ENCODE data around the gene NXNL2.

The NXNL2 gene

DNA sequence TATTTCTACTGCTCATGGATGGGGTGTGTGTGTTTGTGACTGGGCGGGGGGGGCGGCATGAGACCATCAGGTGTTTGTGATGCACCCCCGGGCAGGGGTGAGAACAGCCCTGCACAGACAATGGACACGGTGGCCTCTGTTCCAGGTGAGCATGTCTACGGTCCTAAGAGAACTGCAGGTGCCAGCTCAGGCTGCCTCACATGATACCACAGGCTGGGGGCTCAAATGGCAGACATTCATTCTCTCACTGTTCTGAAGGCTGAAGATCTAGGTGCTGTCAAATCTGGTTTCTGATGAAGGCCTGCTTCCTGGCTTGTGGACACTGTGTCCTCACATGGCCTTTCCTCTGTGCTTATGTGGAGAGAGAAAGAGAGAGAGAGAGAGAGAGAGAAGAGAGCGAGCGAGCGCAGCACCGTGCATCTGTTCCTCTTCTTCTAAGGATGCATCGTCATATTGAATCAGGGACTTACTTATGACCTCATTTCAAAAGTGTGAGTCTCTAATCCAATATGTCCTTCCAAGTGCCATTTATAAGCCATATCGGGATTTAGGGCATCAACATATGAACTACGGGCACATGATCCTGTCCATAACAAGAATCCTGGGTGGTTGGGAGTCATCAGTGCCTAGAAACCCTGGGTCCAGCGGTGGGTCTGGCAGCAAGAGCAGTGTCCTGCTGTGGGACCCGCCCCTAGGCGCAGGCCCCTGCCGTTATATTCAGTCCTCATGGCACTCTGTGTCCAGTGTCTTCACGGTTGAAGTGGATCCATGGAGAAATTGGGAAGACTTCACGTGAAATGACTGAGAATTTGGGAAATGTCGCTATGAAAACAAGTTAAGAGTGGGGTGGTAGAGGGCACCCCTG lies 42.5 kb downstream of the NXNL2 start:
- no peak for TF ChIP-seq SIN3A (IDR thresholded peaks at IDR 0.05; ENCODE audit: borderline replicate concordance, insufficient read depth, low read length)
- TF ChIP-seq POLR2AphosphoS5 (IDR thresholded peaks at IDR 0.05; ENCODE audit: low read depth, low read length): no peak
- TF ChIP-seq TAF1 (IDR thresholded peaks at IDR 0.05; ENCODE audit: borderline replicate concordance, insufficient read depth, low read length): no peak
- TF ChIP-seq, protein P1, sequence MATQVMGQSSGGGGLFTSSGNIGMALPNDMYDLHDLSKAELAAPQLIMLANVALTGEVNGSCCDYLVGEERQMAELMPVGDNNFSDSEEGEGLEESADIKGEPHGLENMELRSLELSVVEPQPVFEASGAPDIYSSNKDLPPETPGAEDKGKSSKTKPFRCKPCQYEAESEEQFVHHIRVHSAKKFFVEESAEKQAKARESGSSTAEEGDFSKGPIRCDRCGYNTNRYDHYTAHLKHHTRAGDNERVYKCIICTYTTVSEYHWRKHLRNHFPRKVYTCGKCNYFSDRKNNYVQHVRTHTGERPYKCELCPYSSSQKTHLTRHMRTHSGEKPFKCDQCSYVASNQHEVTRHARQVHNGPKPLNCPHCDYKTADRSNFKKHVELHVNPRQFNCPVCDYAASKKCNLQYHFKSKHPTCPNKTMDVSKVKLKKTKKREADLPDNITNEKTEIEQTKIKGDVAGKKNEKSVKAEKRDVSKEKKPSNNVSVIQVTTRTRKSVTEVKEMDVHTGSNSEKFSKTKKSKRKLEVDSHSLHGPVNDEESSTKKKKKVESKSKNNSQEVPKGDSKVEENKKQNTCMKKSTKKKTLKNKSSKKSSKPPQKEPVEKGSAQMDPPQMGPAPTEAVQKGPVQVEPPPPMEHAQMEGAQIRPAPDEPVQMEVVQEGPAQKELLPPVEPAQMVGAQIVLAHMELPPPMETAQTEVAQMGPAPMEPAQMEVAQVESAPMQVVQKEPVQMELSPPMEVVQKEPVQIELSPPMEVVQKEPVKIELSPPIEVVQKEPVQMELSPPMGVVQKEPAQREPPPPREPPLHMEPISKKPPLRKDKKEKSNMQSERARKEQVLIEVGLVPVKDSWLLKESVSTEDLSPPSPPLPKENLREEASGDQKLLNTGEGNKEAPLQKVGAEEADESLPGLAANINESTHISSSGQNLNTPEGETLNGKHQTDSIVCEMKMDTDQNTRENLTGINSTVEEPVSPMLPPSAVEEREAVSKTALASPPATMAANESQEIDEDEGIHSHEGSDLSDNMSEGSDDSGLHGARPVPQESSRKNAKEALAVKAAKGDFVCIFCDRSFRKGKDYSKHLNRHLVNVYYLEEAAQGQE (IDR thresholded peaks at IDR 0.05; ENCODE audit: insufficient read depth in 1 of 2, low read depth in 2 of 2, low read length in 2 of 2): no peak
- TF ChIP-seq FOXP2 (optimal IDR thresholded peaks at IDR 0.05; ENCODE audit: borderline replicate concordance, extremely low read depth, extremely low read length, insufficient read depth): no peak

DNA sequence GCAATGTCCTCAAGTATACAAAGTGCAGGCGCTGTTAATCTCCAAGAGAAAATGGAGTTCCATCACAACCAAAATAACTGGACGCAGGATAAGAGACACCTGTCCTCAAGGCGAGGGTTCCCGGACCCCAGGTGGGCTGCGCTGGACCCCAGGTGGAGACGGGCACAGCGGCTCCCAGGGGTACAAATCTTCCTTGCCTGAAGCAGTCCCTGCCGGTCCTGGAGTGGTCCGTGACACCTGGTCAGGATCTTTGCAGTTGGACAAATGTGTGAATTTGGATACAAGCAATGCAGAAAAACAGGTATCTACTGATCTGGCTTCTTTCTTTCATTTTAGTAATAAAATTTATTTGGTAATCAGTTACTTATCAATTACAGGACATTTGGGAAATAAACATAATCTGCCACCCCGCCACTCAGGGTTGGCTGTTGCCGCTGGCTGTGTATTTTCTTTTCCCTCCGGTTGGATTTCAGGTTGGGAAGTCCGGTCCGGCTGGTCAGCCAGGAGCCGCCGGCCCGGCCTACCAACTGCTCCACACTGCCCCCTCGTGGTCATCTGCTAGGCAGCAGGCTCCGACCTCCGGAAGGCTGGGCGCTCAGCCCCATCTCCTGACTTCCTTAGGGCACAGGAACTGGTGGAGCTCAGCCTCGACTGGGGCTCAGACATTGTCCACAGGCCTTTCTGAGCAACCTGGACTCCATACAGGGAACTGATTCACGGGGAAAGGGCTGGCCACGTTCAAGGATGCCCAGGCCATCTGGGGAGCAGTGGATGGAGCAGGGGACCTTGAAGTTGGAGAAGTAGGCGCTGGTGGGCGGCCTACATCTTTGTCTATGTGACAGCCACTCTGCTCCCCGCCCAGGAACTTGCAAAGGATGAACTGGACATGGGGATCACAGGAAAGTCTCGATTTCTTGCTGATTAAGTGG lies 43.4 kb downstream of the NXNL2 start:
- TF ChIP-seq POLR2AphosphoS5 (IDR thresholded peaks at IDR 0.05; ENCODE audit: low read depth, low read length) (no peak), TAF1 (IDR thresholded peaks at IDR 0.05; ENCODE audit: borderline replicate concordance, insufficient read depth, low read length) (no peak), SIN3A (IDR thresholded peaks at IDR 0.05; ENCODE audit: borderline replicate concordance, insufficient read depth, low read length) (no peak), FOXP2 (optimal IDR thresholded peaks at IDR 0.05; ENCODE audit: borderline replicate concordance, extremely low read depth, extremely low read length, insufficient read depth) (no peak)
- TF ChIP-seq, protein P1 (IDR thresholded peaks at IDR 0.05; ENCODE audit: insufficient read depth in 1 of 2, low read depth in 2 of 2, low read length in 2 of 2): no peak

DNA sequence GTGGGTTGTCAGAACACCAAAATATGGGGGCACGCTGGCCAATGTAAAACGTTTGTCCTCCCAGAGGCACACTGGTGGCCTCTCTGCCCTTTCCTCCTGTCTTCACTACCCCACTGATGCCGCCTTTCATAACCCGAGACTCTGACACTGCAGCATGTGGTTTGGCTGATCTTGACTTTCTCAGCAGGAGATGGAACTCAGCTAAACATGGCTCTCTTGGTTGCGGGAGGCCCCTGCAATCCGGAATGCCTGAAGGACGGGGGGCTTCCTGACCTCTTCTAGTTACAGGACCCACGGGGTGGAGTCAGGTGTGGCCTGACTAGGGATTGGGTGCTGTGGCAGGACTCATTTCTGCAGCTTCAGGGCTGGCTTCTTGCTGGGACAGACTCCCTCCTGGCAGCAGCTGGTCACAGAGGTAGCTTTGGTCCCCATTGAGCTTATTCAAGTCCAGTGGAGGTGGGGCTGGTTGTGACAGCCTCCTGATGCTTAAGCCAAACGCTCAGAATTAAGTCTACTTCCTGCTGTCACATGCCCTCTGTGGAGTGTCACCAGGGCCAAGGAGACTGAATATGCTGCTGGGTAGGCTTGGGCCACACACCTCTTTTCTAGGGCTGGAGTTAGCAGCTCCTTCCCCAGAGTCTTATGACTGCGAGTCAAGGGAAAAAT lies 44.2 kb downstream of the NXNL2 start:
- no peak for TF ChIP-seq TAF1 (IDR thresholded peaks at IDR 0.05; ENCODE audit: borderline replicate concordance, insufficient read depth, low read length)
- no peak for TF ChIP-seq SIN3A (IDR thresholded peaks at IDR 0.05; ENCODE audit: borderline replicate concordance, insufficient read depth, low read length)
- TF ChIP-seq FOXP2 (optimal IDR thresholded peaks at IDR 0.05; ENCODE audit: borderline replicate concordance, extremely low read depth, extremely low read length, insufficient read depth): no peak
- TF ChIP-seq, protein P1 (IDR thresholded peaks at IDR 0.05; ENCODE audit: insufficient read depth in 1 of 2, low read depth in 2 of 2, low read length in 2 of 2): no peak
- TF ChIP-seq POLR2AphosphoS5 (IDR thresholded peaks at IDR 0.05; ENCODE audit: low read depth, low read length): no peak

DNA sequence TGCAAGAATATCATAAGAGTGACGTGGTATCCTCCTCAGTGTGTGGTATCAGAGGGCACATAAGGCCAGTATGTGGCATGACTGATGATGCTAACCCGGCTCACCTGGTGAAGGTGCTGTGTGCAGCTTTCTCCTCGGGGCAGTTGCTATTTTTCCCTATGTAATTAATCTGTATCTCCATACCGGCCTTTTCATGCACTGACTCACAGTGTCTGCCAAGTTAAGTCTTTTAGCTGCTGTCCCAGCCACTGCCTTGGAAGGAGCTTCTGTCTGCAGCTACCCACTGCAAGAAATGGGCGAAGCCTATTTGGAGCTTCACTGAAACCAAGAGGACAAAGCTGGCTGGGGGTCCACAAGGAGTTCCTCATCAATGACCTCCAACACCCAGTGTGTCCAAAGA lies 46.0 kb downstream of the NXNL2 start:
- TF ChIP-seq, protein P1 (IDR thresholded peaks at IDR 0.05; ENCODE audit: insufficient read depth in 1 of 2, low read depth in 2 of 2, low read length in 2 of 2): no peak
- TF ChIP-seq FOXP2 (optimal IDR thresholded peaks at IDR 0.05; ENCODE audit: borderline replicate concordance, extremely low read depth, extremely low read length, insufficient read depth) (no peak), TAF1 (IDR thresholded peaks at IDR 0.05; ENCODE audit: borderline replicate concordance, insufficient read depth, low read length) (no peak), SIN3A (IDR thresholded peaks at IDR 0.05; ENCODE audit: borderline replicate concordance, insufficient read depth, low read length) (no peak), POLR2AphosphoS5 (IDR thresholded peaks at IDR 0.05; ENCODE audit: low read depth, low read length) (no peak)

Data from PFSK-1 (cell line).